Femur (tissue), 1 donor: ENCODE results near the gene NFASC.

Experiments used
- DNase-seq: peaks from one replicate; pipeline ENCODE4 v3.0.0-alpha.2; 2017

The NFASC gene

GRCh38 chr1:204891860-204892259 lies 21.2 kb downstream of the NFASC start:
- DNase-seq: no peak

GRCh38 chr1:204894031-204894430 lies 23.4 kb downstream of the NFASC start:
- DNase-seq: no peak

GRCh38 chr1:204894606-204895005 lies 23.9 kb downstream of the NFASC start:
- DNase-seq: no peak

- no peak for DNase-seq
These were observed 25.4 kb downstream of the NFASC start for GRCh38 chr1:204896023-204896422.

- no peak for DNase-seq
These were observed 26.3 kb downstream of the NFASC start for GRCh38 chr1:204896787-204897469.

- DNase-seq: no peak
These were observed 30.1 kb downstream of the NFASC start for GRCh38 chr1:204900721-204901120.

GRCh38 chr1:204902671-204903070 lies 32.0 kb downstream of the NFASC start:
- no peak for DNase-seq

- no peak for DNase-seq
These were observed 33.7 kb downstream of the NFASC start for GRCh38 chr1:204904228-204904810.

- DNase-seq: no peak
These were observed 38.4 kb downstream of the NFASC start for GRCh38 chr1:204909109-204909508.

- no peak for DNase-seq
These were observed 45.3 kb downstream of the NFASC start for GRCh38 chr1:204915861-204916495.

GRCh38 chr1:204917802-204918201 lies 47.1 kb downstream of the NFASC start:
- DNase-seq: no peak

- no peak for DNase-seq
These were observed 49.8 kb downstream of the NFASC start for GRCh38 chr1:204920511-204920910.

- DNase-seq: no peak
These were observed 50.3 kb downstream of the NFASC start for GRCh38 chr1:204920967-204921366.

GRCh38 chr1:204921855-204922516 lies 51.3 kb downstream of the NFASC start:
- no peak for DNase-seq

- DNase-seq: no peak
These were observed 52.5 kb downstream of the NFASC start for GRCh38 chr1:204923201-204923600.

GRCh38 chr1:204923626-204924012 lies 53.0 kb downstream of the NFASC start:
- DNase-seq: no peak

GRCh38 chr1:204924013-204924759 lies 53.5 kb downstream of the NFASC start:
- DNase-seq: no peak

- no peak for DNase-seq
These were observed 55.0 kb downstream of the NFASC start for GRCh38 chr1:204925701-204926100.

- DNase-seq: no peak
These were observed 57.3 kb downstream of the NFASC start for GRCh38 chr1:204927673-204928641.

- no peak for DNase-seq
These were observed 58.2 kb downstream of the NFASC start for GRCh38 chr1:204928671-204929486.
